Epithelial cell of prostate (primary cell): ENCODE results near the gene PGAM4.
"Not testable (repeated sequence)": the region's sequence is repeated elsewhere in the genome, so short reads cannot be mapped to it uniquely, and the experiment has no call there.

Source experiments
- DNase-seq: peaks from one replicate; pipeline ENCODE4 v3.0.0-alpha.2; 2011; ENCODE audit warnings: low read depth, low spot score
- H3K27ac ChIP-seq: fragments of 450-650 bp; 2 replicates; pipeline ENCODE4 v1.5.1; 2017; ENCODE audit warnings: mild to moderate bottlenecking

Gene PGAM4

DNA sequence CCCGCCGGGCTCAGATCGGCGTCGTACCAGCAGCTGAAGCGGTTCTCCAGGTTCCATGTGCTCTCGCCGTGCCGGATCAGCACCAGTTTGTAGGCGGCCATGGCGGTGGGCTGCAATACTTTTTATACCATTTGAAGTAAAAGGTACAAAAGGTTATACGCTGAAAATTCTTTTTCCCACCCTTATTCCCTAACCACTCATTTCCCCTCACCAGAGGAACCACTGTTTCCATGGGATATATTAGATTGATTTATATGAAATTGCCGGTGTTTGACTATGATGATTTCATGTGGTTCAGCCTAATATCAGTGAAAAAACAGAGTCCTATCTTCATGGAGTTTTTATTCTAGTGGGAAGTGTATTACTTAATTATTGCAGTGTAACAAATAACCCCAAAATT lies at the start of gene PGAM4:
PGAM4 (minus strand) TSS at position 101 of the 400 bp plus-strand sequence; CDS start at position 101, 0 bp downstream.
- no peak within 1 kb of the TSS for H3K27ac ChIP-seq
- no peak for DNase-seq

GRCh38 chrX:78011846-78012245 lies 42.4 kb upstream of the PGAM4 start:
- no peak for DNase-seq
- H3K27ac ChIP-seq: no peak overlapping the region

GRCh38 chrX:77979870-77980269 lies 10.4 kb upstream of the PGAM4 start:
- no peak overlapping the region for H3K27ac ChIP-seq
- no peak for DNase-seq

DNA sequence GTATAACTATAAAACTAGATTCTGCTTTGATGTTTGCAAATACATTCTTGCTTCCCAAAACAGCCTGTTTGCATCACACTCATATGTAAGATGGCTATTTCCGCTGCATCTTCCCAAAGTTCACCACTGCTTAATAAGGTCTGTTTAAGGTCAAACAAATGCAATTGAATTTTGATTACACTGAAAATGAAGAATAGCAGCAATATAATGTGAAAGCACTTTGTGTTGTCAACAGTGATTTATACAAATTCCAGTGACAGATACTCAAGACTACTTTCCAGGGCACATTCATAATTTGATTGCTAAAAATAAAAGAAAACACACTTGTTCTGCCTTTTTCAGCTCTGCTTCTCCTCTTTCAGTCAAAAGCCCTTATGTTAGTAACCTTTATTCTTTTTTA lies 8.1 kb upstream of the PGAM4 start:
- H3K27ac ChIP-seq: no peak overlapping the region

GRCh38 chrX:77977095-77977494 lies 7.7 kb upstream of the PGAM4 start:
- no peak overlapping the region for H3K27ac ChIP-seq
- DNase-seq: no peak

More for the DNA sequence above, 8.1 kb upstream of the PGAM4 start:
- DNase-seq: no peak

DNA sequence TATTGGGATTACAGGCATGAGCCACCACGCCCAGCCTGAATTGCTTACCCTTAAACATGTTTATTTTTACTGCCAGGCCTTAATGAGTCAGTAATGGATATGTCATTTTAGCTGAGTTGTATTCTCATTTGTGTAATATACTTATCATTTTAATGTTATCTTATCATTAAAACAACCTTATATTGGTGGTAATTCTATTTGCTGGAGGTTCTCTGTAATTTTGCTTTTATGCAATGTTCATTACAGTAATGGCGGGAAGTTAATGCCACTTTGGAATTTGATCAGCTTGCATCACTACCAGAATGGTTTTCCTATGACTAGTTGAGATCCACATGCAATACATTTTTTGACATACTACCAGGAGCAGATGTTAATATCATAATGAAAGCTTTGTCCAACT lies 6.3 kb upstream of the PGAM4 start:
- DNase-seq: no peak
- no peak overlapping the region for H3K27ac ChIP-seq

GRCh38 chrX:77967631-77968030 lies 1.8 kb downstream of the PGAM4 start:
- no peak overlapping the region for H3K27ac ChIP-seq
- DNase-seq: no peak

- no peak for DNase-seq
- H3K27ac ChIP-seq: no peak overlapping the region
Observed at GRCh38 chrX:77966361-77966760, 3.1 kb downstream of the PGAM4 start.

DNA sequence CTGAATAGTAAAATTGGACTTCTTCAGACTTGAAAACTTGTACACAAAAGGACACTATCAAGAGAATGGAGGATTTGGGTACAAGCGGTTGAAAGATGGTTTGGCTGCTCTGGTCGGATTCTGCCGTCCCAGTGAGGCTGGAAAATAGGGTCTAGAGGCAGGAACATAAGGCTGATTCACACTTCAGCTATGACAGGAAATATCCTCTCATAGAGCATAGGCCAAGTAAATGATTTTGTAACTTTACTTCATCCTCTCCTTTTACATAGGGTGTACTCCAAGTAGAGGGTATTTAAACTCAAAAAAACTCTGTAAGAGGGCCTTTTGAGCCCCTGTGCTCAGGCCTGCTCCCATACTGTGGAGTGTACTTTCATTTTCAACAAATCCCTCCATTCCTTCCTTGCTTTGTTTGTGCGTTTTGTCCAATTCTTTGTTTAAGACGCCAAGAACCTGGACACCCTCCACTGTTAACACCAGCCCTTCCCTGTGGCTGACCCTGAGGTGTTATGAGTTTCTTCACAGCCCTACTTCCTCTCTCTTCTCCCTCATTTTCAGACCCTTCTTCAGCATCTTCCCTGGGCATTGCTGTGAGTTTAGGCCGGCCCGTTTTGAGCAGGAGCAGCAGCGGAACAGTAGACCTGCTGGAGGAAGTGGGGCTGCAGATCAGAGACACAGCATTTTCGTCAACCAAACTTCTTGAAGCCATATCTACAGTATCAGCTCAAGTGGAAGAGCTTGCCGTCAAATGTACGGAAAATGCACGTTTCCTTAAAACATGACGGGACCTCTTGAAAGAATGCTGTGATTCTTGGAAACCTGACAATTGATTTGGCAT lies 7.2 kb downstream of the PGAM4 start:
- H3K27ac ChIP-seq: no peak overlapping the region
- DNase-seq: no peak

GRCh38 chrX:77961063-77961462 lies 8.4 kb downstream of the PGAM4 start:
- no peak for DNase-seq
- H3K27ac ChIP-seq: no peak overlapping the region

DNA sequence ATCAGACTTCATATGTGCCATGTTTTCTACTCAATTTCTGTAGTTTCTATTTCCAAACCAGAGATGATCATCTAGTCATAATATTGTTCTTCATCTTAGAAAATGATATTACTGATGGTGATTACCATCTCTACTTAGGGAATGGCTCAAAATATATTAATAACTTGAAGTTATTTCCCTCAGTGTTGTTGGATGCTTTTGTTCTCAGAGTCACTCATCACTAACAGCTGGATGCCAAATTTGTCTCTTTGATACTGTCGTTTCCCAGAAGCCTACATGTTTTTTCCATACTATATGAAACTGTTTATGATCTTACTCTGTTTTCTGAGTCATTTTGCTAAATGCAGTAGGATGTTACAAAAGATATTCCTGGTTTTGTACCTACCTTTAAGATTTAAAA lies 8.9 kb downstream of the PGAM4 start:
- DNase-seq: no peak
- no peak overlapping the region for H3K27ac ChIP-seq

- DNase-seq: peak; percentile 6
Observed at GRCh38 chrX:77953708-77954107, 15.7 kb downstream of the PGAM4 start.

GRCh38 chrX:77953302-77953701 lies 16.1 kb downstream of the PGAM4 start:
- no peak for DNase-seq
- peak overlapping the region; percentile 13 for H3K27ac ChIP-seq

More at GRCh38 chrX:77953708-77954107, 15.7 kb downstream of the PGAM4 start:
- H3K27ac ChIP-seq: peak overlapping the region; percentile 13

- no peak overlapping the region for H3K27ac ChIP-seq
- DNase-seq: no peak
Observed at GRCh38 chrX:77952173-77952572, 17.3 kb downstream of the PGAM4 start.

DNA sequence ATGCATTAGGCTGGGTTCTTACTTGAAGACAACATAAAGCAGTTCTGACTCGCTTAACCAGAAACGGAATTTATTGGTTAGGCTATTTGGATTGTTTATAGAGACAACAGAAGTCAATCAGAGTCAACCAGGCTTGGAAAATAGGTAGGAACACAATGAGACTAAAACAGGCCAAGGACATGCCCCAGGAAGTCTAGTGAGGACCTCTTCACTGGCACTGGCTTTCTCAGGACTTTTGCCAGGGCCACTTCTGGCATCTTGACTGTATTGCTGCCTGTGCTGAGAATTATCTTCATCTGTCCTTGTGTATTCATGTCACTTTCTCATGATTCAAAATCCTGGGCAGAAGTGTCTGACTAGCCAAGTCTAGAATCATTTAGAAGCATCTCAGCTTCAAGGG lies 19.6 kb downstream of the PGAM4 start:
- DNase-seq: no peak
- H3K27ac ChIP-seq: no peak overlapping the region

GRCh38 chrX:77946571-77946970 lies 22.9 kb downstream of the PGAM4 start:
- no peak for DNase-seq
- H3K27ac ChIP-seq: no peak overlapping the region

- no peak for DNase-seq
- no peak overlapping the region for H3K27ac ChIP-seq
Observed at GRCh38 chrX:77945910-77946545, 23.4 kb downstream of the PGAM4 start.

DNA sequence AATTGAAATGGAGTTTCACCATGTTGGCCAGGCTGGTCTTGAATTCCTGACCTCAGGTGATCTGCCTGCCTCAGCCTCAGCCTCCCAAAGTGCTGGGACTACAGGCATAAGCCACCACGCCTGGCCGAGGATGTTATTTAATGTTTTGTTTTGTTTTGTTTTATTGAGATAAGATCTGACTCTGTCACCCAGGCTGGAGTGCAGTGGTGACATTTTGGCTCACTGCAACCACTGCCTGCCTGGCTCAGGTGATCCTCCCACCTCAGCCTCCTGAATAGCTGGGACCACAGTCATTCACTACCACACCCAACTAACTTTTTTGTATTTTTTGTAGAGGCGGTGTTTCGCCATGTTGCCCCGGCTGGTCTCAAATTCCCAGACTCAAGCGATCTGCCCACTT lies 24.4 kb downstream of the PGAM4 start:
- H3K27ac ChIP-seq, DNase-seq: not testable (repeated sequence)

DNA sequence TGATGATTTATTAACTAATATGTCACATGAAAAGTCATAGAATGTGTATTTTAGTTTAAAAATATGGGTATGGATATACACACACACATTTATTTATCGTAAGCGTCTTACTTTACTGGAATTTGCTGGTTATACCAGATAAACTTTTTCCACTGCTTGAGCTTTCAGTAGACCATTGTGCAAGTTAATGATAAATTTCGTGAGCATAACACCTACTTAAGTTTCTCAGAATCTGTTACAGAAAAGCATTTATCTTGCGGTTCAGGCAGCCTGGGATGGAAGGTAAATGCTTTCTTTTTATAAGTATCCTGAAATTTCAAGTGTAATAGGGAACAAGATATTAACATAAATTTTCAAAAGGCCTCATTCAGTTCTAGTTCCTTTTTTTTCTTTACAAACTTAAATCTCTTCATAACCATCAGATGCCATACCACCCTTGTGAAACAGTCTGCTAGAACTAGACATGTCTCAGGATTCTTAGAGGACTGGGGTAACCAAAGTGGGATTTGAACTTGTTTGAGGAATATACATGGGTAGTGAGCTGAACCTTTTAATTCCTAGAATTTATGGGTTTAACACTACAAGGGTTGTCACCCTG lies 31.3 kb downstream of the PGAM4 start:
- no peak for DNase-seq
- H3K27ac ChIP-seq: no peak overlapping the region

- no peak overlapping the region for H3K27ac ChIP-seq
- DNase-seq: peak; percentile 20
Observed at GRCh38 chrX:77937291-77937690, 32.1 kb downstream of the PGAM4 start.

GRCh38 chrX:77936299-77936698 lies 33.1 kb downstream of the PGAM4 start:
- DNase-seq: no peak
- no peak overlapping the region for H3K27ac ChIP-seq
